ENCODE data around the gene IL7R. TPM values are rescaled to one million over a fixed set of nuclear protein-coding genes. Genes with fewer than 3 reads are reported as not detected.
A peak's percentile ranks its signal among the peaks of the same experiment; 100 is the strongest.
"Not testable (repeated sequence)": the region's sequence is repeated elsewhere in the genome, so short reads cannot be mapped to it uniquely, and the experiment has no call there.

The IL7R gene
- total RNA-seq, 2 experiments from 2014 or later, result 4.6 to 62.2 TPM

GRCh38 chr5:35887321-35888100, 30.8 kb downstream of the IL7R start:
- no TSS peak for BruUV-seq (replicated peaks)
- H3K9me2 ChIP-seq (ENCODE audit: insufficient read depth, low read length), result no peaks in the 10 kb centered on the region
- H2AFZ ChIP-seq (ENCODE audit: low read length), result peak overlapping the region; percentile 64; the same call in 1 of the 2 replicates
- no peak overlapping the region for H3K4me3 ChIP-seq (ENCODE audit: low read depth, low read length, poor library complexity, severe bottlenecking)
- H3K4me2 ChIP-seq (ENCODE audit: low read length), result no peak overlapping the region
- H3K36me3 ChIP-seq (ENCODE audit: insufficient read depth, low read length), result peaks cover 24% of the 10 kb centered on the region; the same call in 1 of the 2 replicates
- CTCF ChIA-PET (ENCODE audit: unreplicated experiment), result no interaction called here
- TF ChIP-seq EZH2phosphoT487 (IDR thresholded peaks at IDR 0.05; ENCODE audit: borderline replicate concordance, low read depth, low read length) (no peak), CTCF (conservative IDR thresholded peaks at IDR 0.05; ENCODE audit: low read length) (no peak)
- POLR2A ChIA-PET, result interaction anchor here (0.9 to 1.6 kb wide), 5 partner anchors 8 to 20 kb away, joined by 3 to 16 read pairs (median 4); no protein-coding TSS in a partner anchor
- H3K4me1 ChIP-seq (ENCODE audit: insufficient read depth, low read length, poor library complexity, severe bottlenecking), result peaks cover 83% of the 10 kb centered on the region
- peaks cover 14% of the 10 kb centered on the region; the same call in 1 of the 2 replicates for H3K9me3 ChIP-seq (ENCODE audit: low read length)
- peak overlapping the region; percentile 100 for H3K27ac ChIP-seq (ENCODE audit: low read depth, low read length, poor library complexity, severe bottlenecking)
- intact Hi-C loops (cut with micrococcal nuclease; ENCODE audit: unreplicated experiment), result no loop called here
- DNase-seq (ENCODE audit: low spot score), result no peak
- no peaks in the 10 kb centered on the region for H4K20me1 ChIP-seq (ENCODE audit: insufficient read depth, low read length)
- H3K79me2 ChIP-seq (ENCODE audit: insufficient read depth, low read depth, low read length), result no peaks in the 10 kb centered on the region

GRCh38 chr5:35890021-35891020, 33.6 kb downstream of the IL7R start:
- intact Hi-C loops (cut with micrococcal nuclease; ENCODE audit: unreplicated experiment), result no loop called here
- Histone ChIP-seq H3K9me3 (ENCODE audit: low read length) (peaks cover 14% of the 10 kb centered on the region; the same call in 1 of the 2 replicates), H3K27ac (ENCODE audit: low read depth, low read length, poor library complexity, severe bottlenecking) (no peak overlapping the region), H3K4me1 (ENCODE audit: insufficient read depth, low read length, poor library complexity, severe bottlenecking) (peaks cover 70% of the 10 kb centered on the region), H3K9me2 (ENCODE audit: insufficient read depth, low read length) (no peaks in the 10 kb centered on the region), H3K36me3 (ENCODE audit: insufficient read depth, low read length) (peaks cover 24% of the 10 kb centered on the region; the same call in 1 of the 2 replicates), H4K20me1 (ENCODE audit: insufficient read depth, low read length) (no peaks in the 10 kb centered on the region), H3K79me2 (ENCODE audit: insufficient read depth, low read depth, low read length) (no peaks in the 10 kb centered on the region), H3K4me3 (ENCODE audit: low read depth, low read length, poor library complexity, severe bottlenecking) (no peak overlapping the region), H3K4me2 (ENCODE audit: low read length) (no peak overlapping the region), H2AFZ (ENCODE audit: low read length) (peak overlapping the region; percentile 46; the same call in 1 of the 2 replicates)
- no TSS peak for BruUV-seq (replicated peaks)
- TF ChIP-seq EZH2phosphoT487 (IDR thresholded peaks at IDR 0.05; ENCODE audit: borderline replicate concordance, low read depth, low read length), result no peak
- no peak for TF ChIP-seq CTCF (conservative IDR thresholded peaks at IDR 0.05; ENCODE audit: low read length)
- ChIA-PET CTCF (ENCODE audit: unreplicated experiment) (interaction anchor here (1.4 kb wide), 1 partner anchor 34 kb away, joined by 3 read pairs; no protein-coding TSS in a partner anchor), POLR2A (interaction anchor here (1.0 to 3.5 kb wide), 4 partner anchors 9 to 28 kb away, joined by 4 to 15 read pairs (median 12); no protein-coding TSS in a partner anchor)
- no peak for DNase-seq (ENCODE audit: low spot score)

GRCh38 chr5:35892799-35893198, 36.1 kb downstream of the IL7R start:
- H3K9me2 ChIP-seq (ENCODE audit: insufficient read depth, low read length); H3K79me2 ChIP-seq (ENCODE audit: insufficient read depth, low read depth, low read length); CTCF ChIA-PET (ENCODE audit: unreplicated experiment); H4K20me1 ChIP-seq (ENCODE audit: insufficient read depth, low read length); H3K27ac ChIP-seq (ENCODE audit: low read depth, low read length, poor library complexity, severe bottlenecking); H2AFZ ChIP-seq (ENCODE audit: low read length); DNase-seq (ENCODE audit: low spot score); H3K4me3 ChIP-seq (ENCODE audit: low read depth, low read length, poor library complexity, severe bottlenecking); H3K4me2 ChIP-seq (ENCODE audit: low read length); intact Hi-C loops (cut with micrococcal nuclease; ENCODE audit: unreplicated experiment); BruUV-seq (replicated peaks): not testable (repeated sequence)
- Histone ChIP-seq H3K36me3 (ENCODE audit: insufficient read depth, low read length) (peaks cover 16% of the 10 kb centered on the region; the same call in 1 of the 2 replicates), H3K4me1 (ENCODE audit: insufficient read depth, low read length, poor library complexity, severe bottlenecking) (peaks cover 45% of the 10 kb centered on the region), H3K9me3 (ENCODE audit: low read length) (peaks cover 14% of the 10 kb centered on the region; the same call in 1 of the 2 replicates)
- POLR2A ChIA-PET, result interaction anchor here (1.4 kb wide), 1 partner anchor 8 kb away, joined by 5 read pairs; no protein-coding TSS in a partner anchor
